Fibroblast of upper back skin (primary cell): ENCODE measurements around the gene ARFGAP1.

Experiments used
- DNase-seq: peaks from one replicate; pipeline ENCODE4 v3.0.0-alpha.2; 2013

The ARFGAP1 gene

GRCh38 chr20:63272105-63273058 is at the start of gene ARFGAP1:
Gene ARFGAP1, plus strand, starts transcription at chr20:63272813. Its CDS starts 2,768 bp downstream, at chr20:63275581.
- DNase-seq: peak; percentile 85

DNA sequence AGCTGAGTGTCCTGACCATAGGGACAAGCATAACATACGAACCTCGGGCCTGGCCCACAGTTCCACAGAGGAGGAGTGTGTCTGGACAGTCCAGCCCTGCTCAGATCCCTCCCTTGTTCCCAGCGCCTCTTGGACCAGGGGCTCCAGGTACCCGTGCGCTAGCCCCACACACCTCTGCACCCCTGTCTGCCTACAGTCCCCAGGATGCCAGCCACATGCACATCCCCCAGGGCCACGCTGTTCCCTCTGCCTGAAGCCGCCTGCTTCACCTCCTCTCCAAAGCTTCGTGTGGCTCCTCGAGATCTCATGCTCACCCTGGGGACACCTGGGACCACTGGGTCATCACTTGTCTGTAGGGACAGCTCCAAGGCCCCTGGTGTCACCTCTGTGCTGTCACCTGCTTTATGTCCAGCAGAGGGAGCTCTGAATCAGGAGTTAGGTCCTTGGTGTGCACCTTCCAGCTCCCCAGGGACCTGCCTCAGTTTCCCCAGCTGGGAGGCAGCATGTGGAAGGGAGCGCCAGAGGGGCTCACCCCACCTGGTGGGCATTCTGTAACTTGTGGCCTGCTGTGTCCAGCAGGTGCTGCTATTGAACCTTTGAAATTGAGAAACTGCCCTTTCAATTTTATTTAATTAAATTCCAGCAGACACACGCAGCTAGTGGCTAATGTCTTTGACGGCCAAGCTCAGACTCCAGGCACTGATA is 49.3 kb upstream of the ARFGAP1 start:
- DNase-seq: peak; percentile 29

DNA sequence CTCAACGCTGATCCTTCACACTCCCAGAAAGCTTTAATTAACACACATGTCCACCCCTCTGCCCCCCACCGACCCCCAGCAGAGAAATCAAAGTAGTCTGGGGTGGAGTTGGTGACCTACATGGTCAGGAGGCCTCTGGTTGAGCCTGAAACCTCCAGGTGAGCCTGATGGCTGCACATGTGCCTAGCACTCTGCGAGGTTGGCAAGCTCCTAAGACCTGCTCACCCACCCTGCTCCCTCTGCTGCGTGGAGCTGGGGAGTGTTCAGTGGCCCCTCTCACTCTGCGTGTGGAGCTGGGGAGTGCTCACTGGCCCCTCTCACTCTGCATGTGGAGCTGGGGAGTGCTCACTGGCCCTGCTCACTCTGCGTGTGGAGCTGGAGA is 48.8 kb upstream of the ARFGAP1 start:
- no peak for DNase-seq

- peak; percentile 63 for DNase-seq
Observed at GRCh38 chr20:63224412-63225081, 48.1 kb upstream of the ARFGAP1 start.

- DNase-seq: no peak
Observed at GRCh38 chr20:63225082-63225454, 47.5 kb upstream of the ARFGAP1 start.

DNA sequence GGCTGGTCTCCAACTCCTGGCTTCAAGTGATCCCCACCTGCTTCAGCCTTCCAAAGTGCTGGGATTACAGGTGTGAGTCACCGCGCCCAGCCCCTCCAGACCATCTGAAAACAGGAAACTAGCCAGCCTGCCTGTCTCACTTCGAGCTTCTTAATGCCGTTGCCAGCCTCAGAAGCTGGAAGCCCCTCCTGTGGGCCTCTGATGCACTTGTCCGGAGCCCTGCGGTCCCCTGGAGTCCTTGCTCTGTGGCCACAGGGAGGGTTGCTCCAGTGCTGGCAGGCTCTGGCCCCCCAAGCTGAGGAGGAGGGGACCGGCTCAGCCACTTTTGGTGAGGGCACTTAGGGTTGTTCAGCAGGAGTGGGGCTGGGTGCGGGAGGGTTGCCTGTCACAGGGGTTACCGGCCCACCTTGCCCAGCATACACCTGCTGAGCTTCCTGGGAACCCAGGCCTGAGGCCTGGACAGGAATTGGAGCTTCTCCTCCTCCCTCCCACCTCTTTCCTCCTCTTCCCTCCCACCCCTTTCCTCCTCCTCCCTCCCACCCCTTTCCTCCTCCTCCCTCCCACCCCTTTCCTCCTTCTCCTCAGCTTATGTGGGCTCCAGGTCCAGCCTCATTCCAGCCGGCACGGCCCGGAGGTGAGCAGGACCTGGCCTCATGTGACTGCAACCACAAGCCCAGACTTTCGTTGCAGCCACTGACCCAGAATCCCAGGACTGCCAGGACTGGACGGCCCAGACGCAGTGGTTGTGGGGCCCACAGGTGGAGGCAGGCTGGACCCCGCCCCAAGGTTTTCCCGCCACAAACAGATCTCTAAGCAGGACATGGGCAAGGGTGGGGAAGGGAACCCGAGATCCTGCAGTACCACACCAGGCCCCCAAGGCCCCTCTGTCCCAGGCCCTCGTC is 46.3 kb upstream of the ARFGAP1 start:
- DNase-seq: no peak

DNA sequence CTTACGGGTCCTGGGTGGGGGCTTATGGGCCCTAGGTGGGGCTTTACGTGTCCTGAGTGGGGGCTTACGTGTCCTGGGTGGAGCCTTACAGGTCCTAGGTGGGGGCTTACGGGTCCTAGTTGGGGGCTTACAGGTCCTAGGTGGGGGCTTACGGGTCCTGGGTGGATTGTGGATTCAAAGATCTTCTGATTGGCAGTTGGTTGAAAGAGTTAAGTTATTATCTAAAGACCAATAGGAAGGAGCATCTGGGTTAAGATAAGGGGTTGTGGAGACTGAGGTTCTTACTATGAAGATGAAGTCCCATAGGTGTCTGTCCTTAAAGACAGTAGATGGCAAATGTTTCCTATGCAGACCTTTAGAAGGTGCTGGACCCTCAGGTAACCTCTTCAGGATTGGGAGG is 45.4 kb upstream of the ARFGAP1 start:
- DNase-seq: no peak

- DNase-seq: no peak
Observed at GRCh38 chr20:63228806-63229205, 43.8 kb upstream of the ARFGAP1 start.

DNA sequence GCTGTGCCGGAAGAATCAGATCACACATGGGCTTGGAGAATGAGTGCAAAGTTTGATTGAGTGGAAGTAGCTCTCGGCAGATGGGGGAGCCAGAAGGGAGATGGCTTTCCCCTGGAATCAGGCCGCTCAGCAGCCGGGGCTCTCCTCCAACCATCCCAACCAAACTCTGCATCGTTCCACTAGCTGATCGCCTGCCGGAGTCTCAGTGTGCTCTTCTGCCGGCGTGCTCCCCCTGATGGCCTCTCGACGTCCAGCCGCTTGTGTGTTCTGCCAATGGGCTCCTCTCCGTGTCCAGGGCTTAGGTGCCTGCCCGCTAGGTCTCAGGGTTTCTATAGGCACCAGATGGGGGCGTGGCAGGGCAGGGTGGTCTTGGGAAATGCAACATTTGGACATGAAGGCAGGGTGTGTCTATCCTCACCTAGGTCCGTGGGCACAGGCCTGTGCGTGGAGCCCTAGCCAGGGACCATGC is 41.8 kb upstream of the ARFGAP1 start:
- DNase-seq: peak; percentile 70

DNA sequence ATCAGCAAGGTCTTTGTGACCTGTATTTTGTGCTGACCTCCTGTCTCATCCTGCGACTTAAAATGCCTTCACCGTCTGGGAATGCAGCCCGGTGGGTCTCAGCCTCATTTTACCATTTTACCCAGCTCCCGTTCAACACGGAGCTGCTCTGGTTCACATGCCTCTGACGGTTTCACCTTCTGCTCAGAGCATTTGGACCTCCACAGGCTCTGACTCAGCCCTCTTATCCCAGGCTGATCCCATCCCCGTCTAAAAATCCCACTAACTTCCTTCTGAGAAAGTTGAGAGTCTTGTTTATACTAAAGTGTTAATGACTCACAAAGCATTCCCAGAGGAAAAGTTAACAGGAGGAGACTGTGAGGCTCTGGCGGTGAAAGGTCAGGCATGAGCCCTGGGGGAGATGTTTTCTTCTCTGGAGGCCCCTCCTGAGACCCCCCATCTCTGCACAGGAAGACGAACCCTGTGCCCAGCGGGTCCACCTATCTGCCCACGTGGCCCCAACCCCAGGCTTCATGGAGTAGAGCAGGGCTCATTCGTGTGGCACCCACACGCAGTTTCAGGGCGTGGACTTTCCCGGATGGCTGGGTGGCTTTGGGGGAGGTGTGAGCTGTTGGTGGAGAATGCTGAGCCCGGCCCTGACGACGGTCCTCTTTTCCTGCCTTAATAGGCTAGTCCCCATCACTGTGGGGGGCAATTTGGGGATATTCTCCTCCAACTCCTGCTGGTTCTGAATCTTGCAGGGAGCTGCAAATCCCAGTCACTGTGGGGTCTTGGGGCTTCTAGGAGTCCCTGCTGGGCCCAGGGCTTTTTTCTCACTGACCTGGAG is 40.2 kb upstream of the ARFGAP1 start:
- DNase-seq: peak; percentile 91

- no peak for DNase-seq
Observed at GRCh38 chr20:63233061-63233344, 39.6 kb upstream of the ARFGAP1 start.

GRCh38 chr20:63233924-63234323 is 38.7 kb upstream of the ARFGAP1 start:
- no peak for DNase-seq

- no peak for DNase-seq
Observed at GRCh38 chr20:63234693-63235398, 37.8 kb upstream of the ARFGAP1 start.

DNA sequence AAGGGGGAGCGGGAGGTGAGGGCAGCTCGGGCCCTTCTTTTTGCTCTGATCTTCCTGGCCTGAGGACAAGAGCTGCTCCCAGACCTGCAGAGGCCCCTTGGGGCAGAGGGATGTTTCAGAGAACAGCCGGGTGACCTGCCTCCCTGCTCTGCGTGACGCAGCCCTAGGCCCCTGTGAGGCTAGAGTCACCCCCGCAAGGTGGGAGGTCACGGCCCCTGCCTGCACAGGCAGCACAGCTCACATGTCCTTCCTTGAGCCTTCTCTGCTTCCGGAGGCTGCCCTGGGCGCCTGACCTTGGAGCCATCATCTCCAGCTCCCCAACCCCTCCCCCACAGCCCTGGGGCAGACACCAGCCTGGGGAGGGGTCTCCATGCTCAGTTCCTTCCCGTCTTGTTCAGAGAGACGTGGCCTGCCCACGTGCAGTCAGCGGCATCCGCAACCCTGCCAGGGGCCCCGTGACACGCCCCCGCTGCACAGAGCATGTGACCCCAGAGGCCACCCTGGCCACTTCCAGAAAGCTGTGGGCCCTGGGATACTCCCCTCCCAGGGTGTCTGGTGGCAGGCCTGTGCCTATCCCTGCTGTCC is 37.1 kb upstream of the ARFGAP1 start, which contains the start of gene BIRC7:
Gene BIRC7 (plus strand): TSS at position 507 of the 585 bp plus-strand sequence. CDS start 192 bp downstream, outside the sequence.
- DNase-seq: no peak

- DNase-seq: no peak
Observed at GRCh38 chr20:63236116-63236837, 36.3 kb upstream of the ARFGAP1 start.

DNA sequence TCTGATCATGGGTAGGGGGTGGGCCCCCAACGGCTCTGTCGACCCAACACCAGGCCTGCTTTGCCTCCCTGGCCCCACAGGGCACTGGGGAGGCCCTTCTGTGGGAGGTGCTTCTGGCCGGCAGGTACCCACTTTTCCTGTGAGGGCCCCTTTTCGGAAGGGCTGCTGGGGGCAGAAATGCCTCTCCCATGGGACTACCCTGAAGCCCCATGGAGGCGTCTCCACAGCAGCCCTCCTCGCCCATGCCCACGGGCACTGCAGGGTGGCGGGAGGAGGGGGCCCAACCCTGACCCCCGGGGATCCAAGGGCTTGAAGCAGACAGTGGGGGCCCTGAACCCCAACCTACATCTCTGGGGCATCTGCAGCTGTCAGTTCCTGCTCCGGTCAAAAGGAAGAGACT is 34.6 kb upstream of the ARFGAP1 start:
- DNase-seq: no peak

GRCh38 chr20:63238514-63239125 is 34.0 kb upstream of the ARFGAP1 start:
- DNase-seq: no peak

DNA sequence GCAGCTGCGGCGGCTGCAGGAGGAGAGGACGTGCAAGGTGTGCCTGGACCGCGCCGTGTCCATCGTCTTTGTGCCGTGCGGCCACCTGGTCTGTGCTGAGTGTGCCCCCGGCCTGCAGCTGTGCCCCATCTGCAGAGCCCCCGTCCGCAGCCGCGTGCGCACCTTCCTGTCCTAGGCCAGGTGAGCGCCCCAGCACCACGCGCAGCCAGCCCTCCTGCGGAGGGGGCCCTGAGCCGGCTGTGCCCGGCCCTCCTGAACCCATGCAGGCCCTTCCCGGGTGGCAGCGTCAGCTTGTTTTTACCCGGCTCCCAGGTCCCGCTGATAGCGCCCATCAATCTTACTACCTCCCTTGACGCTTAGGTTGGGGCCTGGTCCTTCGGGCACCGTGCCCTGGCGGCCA is 33.2 kb upstream of the ARFGAP1 start:
- DNase-seq: no peak

DNA sequence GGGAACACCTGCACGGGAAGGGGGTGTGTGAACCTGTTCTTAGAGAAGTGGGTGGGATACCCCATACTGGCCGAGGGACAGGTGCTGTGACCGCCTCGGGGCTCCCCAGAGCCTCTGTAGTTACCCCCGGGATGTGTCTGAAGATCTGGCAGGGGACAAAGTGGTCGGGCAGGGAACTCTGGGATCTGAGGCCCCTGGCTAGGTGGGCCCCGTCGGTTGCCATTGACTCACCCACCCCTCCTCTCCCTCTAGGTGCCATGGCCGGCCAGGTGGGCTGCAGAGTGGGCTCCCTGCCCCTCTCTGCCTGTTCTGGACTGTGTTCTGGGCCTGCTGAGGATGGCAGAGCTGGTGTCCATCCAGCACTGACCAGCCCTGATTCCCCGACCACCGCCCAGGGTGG is 32.6 kb upstream of the ARFGAP1 start:
- no peak for DNase-seq
